ENCODE data around the gene HFM1.
"Not testable (repeated sequence)": the region's sequence is repeated elsewhere in the genome, so short reads cannot be mapped to it uniquely, and the experiment has no call there.

Gene HFM1

DNA sequence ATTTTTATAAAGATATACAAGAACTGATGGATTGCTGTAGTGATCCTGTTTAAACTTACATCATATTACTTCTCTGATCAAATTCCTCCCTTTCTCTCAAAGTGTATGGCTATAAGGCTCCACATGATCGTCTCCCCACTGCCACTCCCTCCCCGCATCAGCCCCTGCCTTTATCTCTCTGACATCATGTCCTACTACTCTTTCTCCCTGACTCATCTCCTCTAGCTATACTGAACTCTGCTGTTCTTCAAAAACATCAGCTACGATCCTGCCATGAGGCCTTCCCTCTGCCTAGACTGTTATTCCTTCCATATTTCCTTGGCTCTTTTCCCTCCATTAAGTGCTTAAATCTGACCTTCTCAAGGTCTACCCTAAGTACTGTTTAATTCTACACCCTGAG lies 22.8 kb downstream of the HFM1 start:
- in situ Hi-C loops (cut with MboI; ENCODE audit: low sequenced_read_pairs): no loop called here

DNA sequence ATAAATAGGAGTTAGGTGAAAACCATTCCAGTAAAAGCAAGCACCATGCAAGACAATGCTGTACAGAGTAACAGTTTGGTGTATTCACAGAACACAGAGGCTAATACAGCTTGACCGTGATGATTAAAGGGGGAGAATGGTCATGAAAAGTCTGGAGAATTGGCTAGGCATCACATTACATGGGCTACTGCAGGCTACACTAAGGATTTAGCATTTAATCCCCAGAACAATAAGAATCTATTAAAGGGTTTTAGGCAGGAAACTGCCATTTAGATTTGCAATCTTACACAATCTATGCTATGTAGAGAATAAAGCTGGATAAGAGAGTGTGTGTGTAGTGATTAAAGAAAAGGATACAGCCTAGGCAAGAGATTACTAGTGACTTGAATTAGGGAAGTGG lies 30.6 kb downstream of the HFM1 start:
- in situ Hi-C loops (cut with MboI; ENCODE audit: low sequenced_read_pairs): no loop called here

DNA sequence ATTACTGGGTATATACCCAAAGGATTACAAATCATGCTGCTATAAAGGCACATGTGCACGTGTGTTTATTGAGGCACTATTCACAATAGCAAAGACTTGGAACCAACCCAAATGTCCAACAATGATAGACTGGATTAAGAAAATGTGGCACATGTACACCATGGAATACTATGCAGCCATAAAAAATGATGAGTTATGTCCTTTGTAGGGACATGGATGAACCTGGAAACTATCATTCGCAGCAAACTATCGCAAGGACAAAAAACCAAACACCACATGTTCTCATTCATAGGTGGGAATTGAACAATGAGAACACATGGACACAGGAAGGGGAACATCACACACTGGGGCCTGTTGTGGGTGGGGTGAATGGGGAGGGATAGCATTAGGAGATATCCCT lies 32.4 kb downstream of the HFM1 start:
- in situ Hi-C loops (cut with MboI; ENCODE audit: low sequenced_read_pairs): not testable (repeated sequence)

- in situ Hi-C loops (cut with MboI; ENCODE audit: low sequenced_read_pairs): no loop called here
These were observed 55.1 kb downstream of the HFM1 start for GRCh38 chr1:91349524-91349923.

DNA sequence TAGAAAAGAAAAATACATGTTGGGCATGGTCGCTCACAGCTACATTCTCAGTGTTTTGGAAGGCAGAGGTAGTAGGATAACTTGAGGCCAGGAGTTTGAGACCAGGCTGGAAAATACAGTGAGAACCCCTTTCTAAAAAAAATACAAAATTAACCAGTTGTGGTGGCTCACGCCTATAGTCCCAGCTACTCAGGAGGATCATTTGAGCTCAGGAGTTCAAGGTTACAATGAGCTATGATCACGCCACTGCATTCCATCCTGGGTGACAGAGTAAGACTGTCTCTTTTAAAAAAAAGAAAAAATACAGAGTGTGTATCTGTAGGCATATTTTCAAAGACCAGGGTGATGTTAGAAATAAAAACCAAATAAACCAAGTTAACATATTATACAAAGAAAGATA lies 57.8 kb downstream of the HFM1 start:
- in situ Hi-C loops (cut with MboI; ENCODE audit: low sequenced_read_pairs): no loop called here

DNA sequence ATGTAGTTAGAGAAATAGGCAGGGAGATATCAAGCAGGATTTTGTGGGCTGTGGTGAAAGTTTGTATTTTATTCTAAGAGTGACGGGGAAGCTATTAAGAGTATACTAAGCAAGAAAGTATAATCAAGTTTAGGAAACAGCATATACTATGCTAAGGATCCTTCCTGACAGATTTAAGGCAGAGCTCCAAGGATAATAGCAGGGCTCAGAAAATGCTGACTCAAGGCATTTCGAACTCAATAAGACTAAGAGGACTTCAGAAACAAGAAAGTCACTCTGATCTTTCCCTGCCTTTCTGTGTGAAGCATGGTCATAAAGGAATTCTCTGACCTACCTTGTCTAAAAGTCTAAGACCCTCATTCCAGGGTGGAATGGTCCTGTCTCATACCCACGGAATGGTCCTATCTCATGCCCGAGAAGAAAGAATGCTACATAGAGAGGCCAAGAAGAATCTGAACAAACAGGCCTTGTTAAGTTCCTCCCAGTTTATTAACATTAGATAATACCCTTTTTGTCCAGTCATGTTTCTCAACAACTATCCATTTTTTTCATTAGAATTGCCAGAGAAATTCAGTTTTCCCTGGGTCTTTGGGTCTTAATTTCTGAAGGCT lies 59.1 kb downstream of the HFM1 start:
- in situ Hi-C loops (cut with MboI; ENCODE audit: low sequenced_read_pairs): no loop called here

DNA sequence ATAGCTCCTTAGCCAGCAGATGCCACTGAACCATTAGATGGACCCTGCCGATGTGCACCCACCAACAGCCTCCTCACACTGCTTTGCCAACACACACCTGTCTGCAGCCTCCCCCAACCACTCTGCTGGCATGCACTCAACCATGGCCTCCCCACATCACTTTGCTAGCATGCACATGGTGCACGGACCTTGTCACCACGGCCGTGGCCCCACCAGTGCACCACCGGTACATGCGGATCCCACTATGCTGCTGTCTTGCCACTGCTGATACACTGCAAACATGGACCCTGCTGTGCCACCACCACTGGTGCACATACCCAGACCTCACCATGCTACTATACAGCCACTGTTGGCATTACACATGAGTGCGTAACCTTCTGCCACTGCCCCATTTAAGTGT lies 66.1 kb downstream of the HFM1 start:
- in situ Hi-C loops (cut with MboI; ENCODE audit: low sequenced_read_pairs): no loop called here

DNA sequence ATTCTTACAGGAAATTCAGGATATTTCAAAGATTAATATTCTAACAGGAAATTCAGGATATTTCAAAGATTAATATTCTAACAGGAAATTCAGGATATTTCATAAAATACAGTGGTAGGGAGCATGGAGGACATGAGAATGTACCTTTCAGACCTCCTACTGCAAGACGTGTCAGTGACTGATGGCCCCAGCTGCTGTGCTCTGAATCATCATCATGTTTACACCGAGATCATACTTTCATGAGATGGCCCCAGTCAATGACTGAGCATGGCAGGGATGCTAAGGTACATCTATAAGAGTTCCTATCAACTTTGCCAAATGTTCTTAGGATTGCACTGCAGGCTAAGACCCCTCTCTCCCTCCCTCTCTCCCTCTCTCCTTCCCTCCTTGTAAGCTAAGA lies 69.0 kb downstream of the HFM1 start:
- in situ Hi-C loops (cut with MboI; ENCODE audit: low sequenced_read_pairs): no loop called here

DNA sequence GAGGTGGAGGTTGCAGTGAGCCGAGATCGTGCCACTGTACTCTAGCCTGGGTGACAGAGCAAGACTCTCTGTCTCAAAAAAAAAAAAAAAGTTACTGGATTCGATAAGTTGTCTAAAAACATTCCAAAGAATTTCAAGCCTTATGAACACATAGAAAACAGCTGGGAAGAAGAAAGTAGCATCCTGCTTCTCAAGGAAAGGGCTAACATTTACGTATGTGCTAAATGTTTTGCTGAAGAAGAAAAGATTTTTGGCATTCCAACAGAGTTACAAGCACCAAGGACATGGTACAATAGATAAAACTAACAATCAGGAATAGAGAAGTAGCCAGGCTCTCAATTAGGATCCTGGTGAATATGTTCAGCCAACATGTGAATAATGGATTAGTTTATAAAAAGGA lies 69.8 kb downstream of the HFM1 start:
- in situ Hi-C loops (cut with MboI; ENCODE audit: low sequenced_read_pairs): no loop called here

DNA sequence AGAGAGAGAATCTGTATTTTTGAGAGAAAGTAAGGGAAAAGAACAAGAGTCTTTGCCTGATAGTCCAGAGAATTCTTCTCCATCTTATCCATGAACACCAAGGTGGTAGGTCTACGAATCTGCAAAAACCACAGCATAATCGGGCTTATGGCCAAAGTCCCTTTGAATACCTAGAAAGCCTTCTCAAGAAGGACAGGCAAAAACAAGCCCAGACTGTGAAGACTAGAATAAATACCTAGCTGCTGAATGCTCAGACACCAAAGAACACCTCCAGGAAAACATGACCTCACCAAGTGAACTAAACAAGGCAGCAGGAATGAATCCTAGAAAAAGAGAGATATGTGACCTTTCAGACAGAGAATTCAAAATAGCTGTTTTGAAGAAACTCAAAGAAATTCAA lies 79.2 kb downstream of the HFM1 start:
- in situ Hi-C loops (cut with MboI; ENCODE audit: low sequenced_read_pairs): no loop called here

DNA sequence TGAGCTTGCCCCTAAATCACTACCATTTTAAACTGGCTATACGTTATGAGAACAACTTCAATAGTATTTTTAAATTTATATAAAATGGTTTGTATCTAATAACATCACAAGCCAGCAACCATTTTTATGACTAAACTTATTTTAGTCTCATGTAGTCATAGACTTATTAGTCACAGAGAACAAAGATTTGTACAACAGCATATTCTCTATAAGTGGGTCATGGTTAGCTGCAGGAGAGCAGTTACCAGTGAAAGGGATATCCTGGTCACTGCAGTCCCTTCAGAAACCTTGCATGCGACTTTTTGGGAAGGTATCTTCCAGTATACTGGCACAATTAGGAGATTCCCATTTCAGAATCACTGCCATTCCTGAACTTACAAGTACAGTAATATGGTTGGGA lies 90.0 kb downstream of the HFM1 start:
- in situ Hi-C loops (cut with MboI; ENCODE audit: low sequenced_read_pairs): no loop called here

DNA sequence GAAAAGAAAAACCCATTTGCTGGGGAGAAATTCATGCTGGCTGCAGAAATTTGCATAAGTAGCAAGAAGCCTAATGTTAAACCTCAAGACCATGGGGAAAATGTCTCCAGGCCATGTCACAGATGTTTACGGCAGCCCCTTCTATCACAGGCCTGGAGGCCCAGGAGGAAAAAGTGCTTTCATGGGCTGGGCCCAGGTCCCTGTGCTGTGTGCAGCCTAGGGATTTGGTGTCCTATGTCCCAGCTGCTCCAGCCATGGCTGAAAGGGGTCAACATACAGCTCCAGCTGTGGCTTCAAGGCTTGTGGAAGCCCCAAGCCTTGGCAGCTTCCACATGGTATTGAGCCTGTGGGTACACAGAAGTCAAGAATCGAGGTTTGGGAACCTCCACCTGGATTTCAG lies 93.0 kb downstream of the HFM1 start:
- in situ Hi-C loops (cut with MboI; ENCODE audit: low sequenced_read_pairs): no loop called here

DNA sequence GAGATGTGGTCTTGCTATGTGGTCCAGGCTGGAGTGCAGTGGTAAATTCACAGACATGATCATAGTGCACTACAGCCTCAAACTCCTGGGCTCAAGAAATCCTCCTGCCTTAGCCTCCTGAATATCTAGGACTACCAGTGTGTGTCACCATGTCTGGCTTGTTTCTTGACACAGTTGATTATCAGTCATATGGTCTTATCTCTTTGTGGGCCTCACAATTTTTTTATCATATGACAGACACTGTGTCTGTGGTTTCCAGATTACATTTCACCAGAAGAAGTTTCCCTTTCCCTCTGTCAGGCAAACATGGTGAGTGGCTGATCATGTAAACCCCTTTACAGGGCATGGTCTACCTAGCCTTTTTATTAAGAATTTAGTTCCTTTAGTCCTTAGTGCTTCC lies 96.1 kb downstream of the HFM1 start:
- in situ Hi-C loops (cut with MboI; ENCODE audit: low sequenced_read_pairs): no loop called here

GRCh38 chr1:91307784-91308409 lies 96.7 kb downstream of the HFM1 start:
- in situ Hi-C loops (cut with MboI; ENCODE audit: low sequenced_read_pairs): no loop called here

GRCh38 chr1:91303165-91303564 lies 101.5 kb downstream of the HFM1 start:
- in situ Hi-C loops (cut with MboI; ENCODE audit: low sequenced_read_pairs): no loop called here

- in situ Hi-C loops (cut with MboI; ENCODE audit: low sequenced_read_pairs): loop anchor here (10.0 kb wide), 1 partner anchor 636 kb away; no protein-coding TSS in a partner anchor
These were observed 115.6 kb downstream of the HFM1 start for GRCh38 chr1:91288843-91289553.

DNA sequence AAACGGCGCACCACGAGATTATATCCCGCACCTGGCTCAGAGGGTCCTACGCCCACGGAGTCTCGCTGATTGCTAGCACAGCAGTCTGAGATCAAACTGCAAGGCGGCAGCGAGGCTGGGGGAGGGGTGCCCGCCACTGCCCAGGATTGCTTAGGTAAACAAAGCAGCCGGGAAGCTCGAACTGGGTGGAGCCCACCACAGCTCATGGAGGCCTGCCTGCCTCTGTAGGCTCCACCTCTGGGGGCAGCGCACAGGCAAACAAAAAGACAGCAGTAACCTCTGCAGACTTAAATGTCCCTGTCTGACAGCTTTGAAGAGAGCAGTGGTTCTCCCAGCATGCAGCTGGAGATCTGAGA lies 117.7 kb downstream of the HFM1 start:
- in situ Hi-C loops (cut with MboI; ENCODE audit: low sequenced_read_pairs): loop anchor here (10.0 kb wide), 1 partner anchor 638 kb away; no protein-coding TSS in a partner anchor

DNA sequence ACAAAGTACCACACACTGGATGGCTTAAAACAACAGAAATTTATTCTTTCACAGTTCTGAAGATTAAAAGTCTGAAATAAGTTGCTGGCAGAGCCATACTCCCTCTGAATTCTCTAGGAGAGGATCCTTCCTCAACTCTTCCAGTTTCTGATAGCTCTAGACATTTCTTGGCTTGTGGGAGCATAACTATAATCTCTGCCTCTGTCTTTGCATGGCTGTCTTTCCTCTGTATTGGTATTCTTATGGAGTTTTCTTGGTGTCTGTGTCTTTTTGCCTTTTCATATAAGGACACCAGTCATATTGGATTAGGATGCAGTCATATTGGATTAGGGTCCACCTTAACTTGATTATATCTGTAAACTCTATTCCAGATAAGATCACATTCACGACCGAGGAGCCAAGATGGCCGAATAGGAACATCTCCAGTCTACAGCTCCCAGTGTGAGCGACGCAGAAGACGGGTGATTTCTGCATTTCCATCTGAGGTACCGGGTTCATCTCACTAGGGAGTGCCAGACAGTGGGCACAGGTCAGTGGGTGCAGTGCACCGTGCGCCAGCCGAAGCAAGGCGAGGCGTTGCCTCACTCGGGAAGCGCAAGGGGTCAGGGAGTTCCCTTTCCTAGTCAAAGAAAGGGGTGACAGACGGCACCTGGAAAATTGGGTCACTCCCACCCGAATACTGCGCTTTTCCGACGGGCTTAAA lies 118.2 kb downstream of the HFM1 start:
- in situ Hi-C loops (cut with MboI; ENCODE audit: low sequenced_read_pairs): loop anchor here (10.0 kb wide), 1 partner anchor 638 kb away; no protein-coding TSS in a partner anchor

DNA sequence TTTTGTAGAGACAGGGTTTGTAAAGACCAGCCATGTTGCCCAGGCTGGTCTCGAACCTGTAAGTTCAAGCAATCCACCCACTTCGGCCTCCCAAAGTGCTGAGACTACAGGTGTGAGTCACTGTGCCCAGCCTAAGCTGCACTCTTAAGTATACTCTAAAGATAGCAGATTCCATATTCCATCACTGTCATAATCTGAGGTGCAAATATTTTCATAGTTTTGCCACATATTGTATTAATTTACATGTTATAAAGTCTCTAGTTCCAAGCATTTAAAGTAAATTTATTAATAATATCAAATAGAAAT lies 121.3 kb downstream of the HFM1 start:
- in situ Hi-C loops (cut with MboI; ENCODE audit: low sequenced_read_pairs): loop anchor here (10.0 kb wide), 1 partner anchor 641 kb away; no protein-coding TSS in a partner anchor

DNA sequence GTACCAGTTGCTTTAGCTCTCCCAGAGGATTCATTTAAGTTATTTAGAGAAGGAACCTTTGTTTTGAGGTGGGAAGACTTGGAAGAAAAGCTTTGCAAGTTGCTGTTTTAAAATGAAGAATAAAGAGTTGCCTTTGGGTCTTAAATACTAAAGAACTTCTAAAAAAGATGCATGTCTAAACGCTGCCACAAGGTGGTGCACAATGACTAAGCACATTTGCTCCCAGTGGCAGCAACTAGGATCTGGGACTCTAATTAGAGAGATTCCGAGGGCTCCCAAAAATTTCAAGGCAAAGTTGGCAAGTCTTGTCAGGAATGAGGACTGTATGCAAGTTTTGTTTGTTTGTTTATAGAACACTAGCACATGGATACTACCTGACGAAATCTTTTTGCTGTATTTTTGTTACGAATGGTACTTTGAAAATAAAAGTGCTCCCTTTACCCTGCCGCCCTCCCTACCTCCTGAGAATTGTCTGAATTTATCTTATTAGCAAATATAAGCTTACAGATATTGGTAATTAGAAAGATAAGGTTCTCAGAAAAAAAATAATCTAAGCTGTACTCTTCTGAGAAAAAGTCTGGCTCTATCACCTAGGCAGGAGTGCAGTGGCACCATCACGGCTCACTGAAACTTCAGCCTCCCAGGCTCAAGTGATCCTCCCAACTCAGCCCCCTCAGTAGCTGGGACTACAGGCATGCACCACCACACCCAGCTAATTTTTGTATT lies 121.8 kb downstream of the HFM1 start:
- in situ Hi-C loops (cut with MboI; ENCODE audit: low sequenced_read_pairs): loop anchor here (10.0 kb wide), 1 partner anchor 642 kb away; no protein-coding TSS in a partner anchor

DNA sequence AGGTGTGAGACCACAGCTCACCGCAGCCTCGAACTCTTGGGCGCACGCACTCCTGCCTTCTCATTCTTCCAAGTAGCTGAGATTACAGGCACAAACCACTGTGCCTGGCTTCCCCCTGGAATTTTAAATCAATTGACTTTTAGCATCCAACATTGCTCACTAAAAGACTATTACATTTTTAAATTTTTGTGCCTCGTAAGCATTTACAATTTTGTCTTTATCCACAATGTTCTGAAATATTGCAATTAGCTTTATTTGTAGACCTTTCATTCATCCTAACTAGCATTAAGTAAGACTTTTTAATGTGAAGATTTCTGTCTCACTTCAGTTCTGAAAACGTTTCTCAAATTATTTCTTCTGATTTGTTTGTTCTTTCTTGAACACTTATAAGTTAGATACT lies 122.9 kb downstream of the HFM1 start:
- in situ Hi-C loops (cut with MboI; ENCODE audit: low sequenced_read_pairs): loop anchor here (10.0 kb wide), 1 partner anchor 643 kb away; no protein-coding TSS in a partner anchor
